SU-DHL-6 (cell line): ENCODE data around the gene ACSS1.

Experiments used
- H2AFZ ChIP-seq: fragments of 200-600 bp; sonication (generic); 2 replicates; pipeline ENCODE4 v1.6.1; 2014; ENCODE audit warnings: low read depth, mild to moderate bottlenecking, moderate library complexity, mixed read lengths, antibody characterized with exemption, low read length; ENCODE audit not compliant: severe bottlenecking
- H3F3A ChIP-seq: fragments of 200-600 bp; shearing (Covaris generic); 2 replicates; pipeline ENCODE4 v1.6.0; 2016; ENCODE audit warnings: antibody characterized with exemption, mild to moderate bottlenecking; ENCODE audit not compliant: insufficient read depth
- H3K27ac ChIP-seq: fragments of 200-600 bp; sonication (generic); 2 replicates; pipeline ENCODE4 v1.5.1; 2016; ENCODE audit warnings: low read depth, mild to moderate bottlenecking, low read length, moderate library complexity, mixed read lengths
- H3K27me3 ChIP-seq: fragments of 200-600 bp; sonication (generic), shearing (Covaris generic); 2 replicates; pipeline ENCODE4 v1.6.0; 2014; ENCODE audit warnings: mild to moderate bottlenecking, low read length
- H3K36me3 ChIP-seq: fragments of 200-600 bp; sonication (generic); 2 replicates; pipeline ENCODE4 v1.6.1; 2014; ENCODE audit warnings: mild to moderate bottlenecking, low read length, mixed read lengths
- H3K4me2 ChIP-seq: fragments of 300-600, 200-600 bp; shearing (Covaris generic), sonication (generic); 2 replicates; pipeline ENCODE4 v1.6.0; 2014; ENCODE audit warnings: low read length, low read depth, mild to moderate bottlenecking; ENCODE audit not compliant: poor library complexity, severe bottlenecking
- H3K4me3 ChIP-seq: fragments of 200-600 bp; sonication (generic); 2 replicates; pipeline ENCODE4 v1.5.1; 2014; ENCODE audit warnings: antibody characterized with exemption, low read length, mild to moderate bottlenecking, mixed read lengths; ENCODE audit not compliant: insufficient read depth, poor library complexity, severe bottlenecking
- H3K79me2 ChIP-seq: fragments of 200-600 bp; sonication (generic); 2 replicates; pipeline ENCODE4 v1.6.1; 2014; ENCODE audit warnings: mild to moderate bottlenecking, low read length, moderate library complexity; ENCODE audit not compliant: insufficient read depth
- H3K9ac ChIP-seq: fragments of 200-600 bp; sonication (generic); 2 replicates; pipeline ENCODE4 v1.7.0; 2014; ENCODE audit warnings: mild to moderate bottlenecking, low read length
- H3K9me2 ChIP-seq: fragments of 200-600 bp; sonication (generic); replicated peaks from 2 replicates; pipeline ENCODE4 v1.6.1; 2014; ENCODE audit warnings: low read length; ENCODE audit not compliant: insufficient read depth
- H3K9me3 ChIP-seq: fragments of 200-600 bp; sonication (generic); 2 replicates; pipeline ENCODE4 v1.6.1; 2014; ENCODE audit warnings: low read length, mixed read lengths; ENCODE audit not compliant: insufficient read depth
- H4K20me1 ChIP-seq: fragments of 200-600 bp; sonication (generic); 2 replicates; pipeline ENCODE4 v1.6.1; 2014; ENCODE audit warnings: low read depth, mild to moderate bottlenecking, antibody characterized with exemption, low read length, moderate library complexity, mixed read lengths
- CTCF ChIP-seq: fragments of 200-600 bp; sonication (generic); IDR thresholded peaks from one replicate; pipeline ENCODE4 v1.5.1; 2017; ENCODE audit warnings: antibody characterized with exemption, mild to moderate bottlenecking, low read length, moderate library complexity; ENCODE audit not compliant: insufficient read depth, poor library complexity, severe bottlenecking
- EZH2phosphoT487 ChIP-seq: fragments of 200-600 bp; sonication (generic), shearing (Covaris generic); conservative IDR thresholded peaks from 2 replicates; pipeline ENCODE4 v1.6.1; 2018; ENCODE audit warnings: mild to moderate bottlenecking, antibody characterized with exemption, low read length, moderate library complexity, mixed read lengths

The ACSS1 gene

DNA sequence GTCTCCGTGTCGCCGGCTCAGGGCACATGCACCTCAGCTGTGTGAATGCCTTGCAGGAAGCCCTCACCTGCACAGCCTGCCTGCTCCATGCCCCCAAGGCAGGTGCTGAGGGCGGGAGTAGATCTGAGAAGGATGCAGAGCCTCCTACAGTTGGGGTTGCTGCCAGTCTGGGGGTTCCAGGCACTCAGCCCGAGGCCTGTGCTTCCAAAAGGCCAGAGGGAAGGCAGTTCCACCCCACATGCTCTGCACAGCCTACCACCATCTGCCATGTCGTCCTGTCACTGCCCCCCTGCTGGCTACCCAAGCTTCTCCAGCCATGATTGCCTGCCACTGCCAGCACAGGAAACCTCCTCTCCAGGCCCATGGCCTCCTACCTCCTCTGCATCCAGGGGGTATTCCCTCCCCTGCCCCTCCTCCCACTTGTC, 19.3 kb downstream of the ACSS1 start:
- H4K20me1 ChIP-seq, result no peaks in the 10 kb centered on the region
- no peak overlapping the region for H3K27ac ChIP-seq
- H3K27me3 ChIP-seq, result no peaks in the 10 kb centered on the region
- H3F3A ChIP-seq, result no peaks in the 10 kb centered on the region
- no peak overlapping the region for H3K4me2 ChIP-seq
- no peaks in the 10 kb centered on the region for H3K79me2 ChIP-seq
- H2AFZ ChIP-seq, result no peak overlapping the region
- H3K9me3 ChIP-seq, result no peaks in the 10 kb centered on the region
- TF ChIP-seq EZH2phosphoT487, result no peak
- no peak for TF ChIP-seq CTCF
- no peaks in the 10 kb centered on the region for H3K36me3 ChIP-seq
- H3K9ac ChIP-seq, result no peak overlapping the region
- H3K9me2 ChIP-seq, result no peaks in the 10 kb centered on the region
- no peak overlapping the region for H3K4me3 ChIP-seq

- H3K27me3 ChIP-seq, result no peaks in the 10 kb centered on the region
- no peak overlapping the region for H3K9ac ChIP-seq
- TF ChIP-seq EZH2phosphoT487 (no peak), CTCF (no peak)
- no peaks in the 10 kb centered on the region for H3F3A ChIP-seq
- no peak overlapping the region for H3K4me3 ChIP-seq
- no peaks in the 10 kb centered on the region for H3K9me2 ChIP-seq
- H3K4me2 ChIP-seq, result no peak overlapping the region
- no peaks in the 10 kb centered on the region for H3K36me3 ChIP-seq
- no peak overlapping the region for H3K27ac ChIP-seq
- no peaks in the 10 kb centered on the region for H4K20me1 ChIP-seq
- H3K79me2 ChIP-seq, result no peaks in the 10 kb centered on the region
- H3K9me3 ChIP-seq, result no peaks in the 10 kb centered on the region
- no peak overlapping the region for H2AFZ ChIP-seq
Observed at GRCh38 chr20:25038103-25038410, 19.9 kb downstream of the ACSS1 start.

DNA sequence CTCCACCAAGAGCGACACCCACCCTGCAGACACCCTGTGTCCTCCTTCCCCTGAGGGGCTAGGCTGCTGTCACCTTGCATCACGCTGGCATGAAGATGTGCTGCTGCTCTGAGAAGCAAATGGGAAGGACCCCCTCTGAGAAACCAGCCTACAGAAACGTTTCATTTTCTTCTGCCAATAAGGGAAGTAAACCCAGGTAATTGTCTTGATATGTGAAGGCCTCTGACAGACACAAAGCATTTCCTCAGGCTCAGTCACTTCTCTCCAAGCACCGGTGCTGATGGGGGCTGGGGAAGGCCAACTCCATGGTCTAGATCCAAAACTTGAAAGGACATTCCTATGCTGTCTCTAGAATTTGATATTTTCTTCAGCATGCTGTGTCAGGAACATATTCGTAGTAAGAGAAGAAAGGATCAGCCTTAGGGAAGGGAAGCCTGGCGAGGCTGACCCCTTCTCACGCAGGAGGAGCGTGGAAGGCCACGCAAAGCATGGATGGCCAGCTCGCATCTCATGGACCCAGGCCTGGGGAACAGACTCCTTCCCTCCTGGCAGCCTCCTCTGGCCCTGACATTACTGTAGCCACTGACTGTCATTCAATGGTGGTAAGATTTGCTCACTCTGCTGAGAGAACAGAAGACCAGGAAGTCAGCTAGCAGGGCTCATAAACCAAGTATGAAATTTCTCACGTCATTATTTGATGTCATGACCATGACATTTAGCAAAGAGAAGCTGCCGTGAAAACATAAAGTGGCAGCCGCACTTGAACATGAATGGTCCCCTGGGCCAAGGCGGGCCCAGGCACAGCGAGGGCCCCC, 20.4 kb downstream of the ACSS1 start:
- Histone ChIP-seq H3K36me3 (no peaks in the 10 kb centered on the region), H3K27ac (no peak overlapping the region), H3K27me3 (no peaks in the 10 kb centered on the region), H2AFZ (no peak overlapping the region), H3K4me2 (no peak overlapping the region), H3K4me3 (no peak overlapping the region), H3K9me3 (no peaks in the 10 kb centered on the region), H4K20me1 (no peaks in the 10 kb centered on the region), H3K9ac (no peak overlapping the region), H3F3A (no peaks in the 10 kb centered on the region), H3K9me2 (no peaks in the 10 kb centered on the region), H3K79me2 (no peaks in the 10 kb centered on the region)
- TF ChIP-seq EZH2phosphoT487 (no peak), CTCF (no peak)
